IPS DF 6.9 (cell line): ENCODE results near the gene LSM14B.

Experiments
- DNase-seq: peaks from one replicate; pipeline ENCODE4 v3.0.0-alpha.2; 2013; ENCODE audit warnings: low read depth, low spot score
- H3K27ac ChIP-seq: one replicate; pipeline ENCODE4 v1.5.1; 2013; ENCODE audit warnings: low read length, control low read depth
- H3K27me3 ChIP-seq: 2 replicates; pipeline ENCODE4 v1.6.1; 2013; ENCODE audit warnings: mild to moderate bottlenecking, low read length; ENCODE audit not compliant: control insufficient read depth, insufficient read depth
- H3K36me3 ChIP-seq: 2 replicates; pipeline ENCODE4 v1.6.1; 2013; ENCODE audit warnings: low read length; ENCODE audit not compliant: control insufficient read depth, insufficient read depth
- H3K4me1 ChIP-seq: 2 replicates; pipeline ENCODE4 v1.6.1; 2013; ENCODE audit warnings: low read length; ENCODE audit not compliant: control insufficient read depth, insufficient read depth
- H3K4me3 ChIP-seq: 2 replicates; pipeline ENCODE4 v1.5.1; 2013; ENCODE audit warnings: mild to moderate bottlenecking, low read length
- H3K9me3 ChIP-seq: 2 replicates; pipeline ENCODE4 v1.6.1; 2013; ENCODE audit warnings: low read length, inconsistent platforms; ENCODE audit not compliant: control insufficient read depth, insufficient read depth
- WGBS: extraction: QIAGEN DNeasy Blood & Tissue Kit; methylation state at CpG from one replicate; pipeline ENCODE4 v1.1.7; 2013; ENCODE audit warnings: mixed read lengths, missing lambda C conversion rate; ENCODE audit not compliant: insufficient read length, insufficient coverage; 5-methylcytosine and 5-hydroxymethylcytosine counted together

The LSM14B gene

DNA sequence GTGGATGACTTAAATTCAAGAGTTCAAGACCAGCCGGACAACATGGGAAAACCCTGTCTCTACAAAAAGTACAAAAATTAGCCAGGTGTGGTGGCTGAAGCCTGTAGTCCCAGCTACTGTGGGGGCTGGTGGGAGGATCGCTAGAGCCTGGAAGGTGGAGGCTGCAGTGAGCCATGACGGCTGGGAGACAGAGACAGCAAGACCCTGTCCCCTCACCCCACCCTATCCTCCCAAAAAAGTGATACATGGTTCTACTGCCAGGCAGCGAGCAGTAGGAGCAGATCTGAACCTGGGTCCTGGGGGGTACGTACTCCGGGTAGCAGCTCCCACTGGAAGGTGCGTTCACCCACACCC, 18.7 kb downstream of the LSM14B start:
- Histone ChIP-seq H3K27ac (no peak overlapping the region), H3K36me3 (peaks cover 22% of the 10 kb centered on the region), H3K27me3 (no peaks in the 10 kb centered on the region), H3K4me3 (no peak overlapping the region), H3K9me3 (no peaks in the 10 kb centered on the region), H3K4me1 (no peaks in the 10 kb centered on the region)
- no peak for DNase-seq
- no CpG with 5 or more reads among the region's 7 CpGs for WGBS

DNA sequence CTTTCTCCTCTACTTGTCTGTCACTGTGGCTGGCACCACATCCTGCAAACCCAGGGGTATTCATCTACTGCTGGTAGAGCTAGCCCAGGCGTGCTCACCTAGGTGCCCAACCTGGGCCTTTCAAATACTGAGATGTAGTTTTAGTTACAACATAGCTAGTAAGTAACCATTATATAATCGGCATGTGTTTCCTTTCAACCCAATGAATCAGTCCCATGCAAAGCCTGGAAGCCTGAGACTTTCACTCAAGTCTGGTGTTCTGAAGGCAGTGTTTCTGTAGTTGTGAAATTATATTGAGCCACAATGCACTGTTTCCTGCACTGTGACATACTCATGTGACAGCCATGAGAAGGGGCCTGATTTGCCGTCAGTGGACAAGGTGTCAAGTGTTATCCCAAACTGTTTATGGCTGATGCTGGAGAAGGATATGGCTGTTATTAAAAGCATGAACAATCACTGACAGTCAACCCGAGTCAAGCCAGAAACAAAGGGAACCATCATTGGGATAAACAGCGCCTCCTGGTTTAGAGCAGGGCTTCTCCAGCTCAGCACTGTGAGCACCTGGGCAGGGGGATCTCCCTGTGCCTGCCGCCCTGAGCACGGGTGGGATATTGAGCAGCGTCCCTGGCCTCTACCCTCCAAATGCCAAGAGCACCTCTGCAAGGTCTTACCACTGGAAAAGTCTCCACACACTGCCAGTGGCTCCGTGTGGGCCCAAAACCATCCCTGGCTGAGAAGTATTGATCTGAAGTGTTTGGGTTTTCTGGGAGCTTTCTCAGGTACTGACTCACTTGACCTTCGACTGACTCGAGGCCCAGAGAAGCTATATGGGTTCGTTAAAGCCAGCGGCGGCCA, 19.3 kb downstream of the LSM14B start:
- no peak for DNase-seq
- no peaks in the 10 kb centered on the region for H3K9me3 ChIP-seq

DNA sequence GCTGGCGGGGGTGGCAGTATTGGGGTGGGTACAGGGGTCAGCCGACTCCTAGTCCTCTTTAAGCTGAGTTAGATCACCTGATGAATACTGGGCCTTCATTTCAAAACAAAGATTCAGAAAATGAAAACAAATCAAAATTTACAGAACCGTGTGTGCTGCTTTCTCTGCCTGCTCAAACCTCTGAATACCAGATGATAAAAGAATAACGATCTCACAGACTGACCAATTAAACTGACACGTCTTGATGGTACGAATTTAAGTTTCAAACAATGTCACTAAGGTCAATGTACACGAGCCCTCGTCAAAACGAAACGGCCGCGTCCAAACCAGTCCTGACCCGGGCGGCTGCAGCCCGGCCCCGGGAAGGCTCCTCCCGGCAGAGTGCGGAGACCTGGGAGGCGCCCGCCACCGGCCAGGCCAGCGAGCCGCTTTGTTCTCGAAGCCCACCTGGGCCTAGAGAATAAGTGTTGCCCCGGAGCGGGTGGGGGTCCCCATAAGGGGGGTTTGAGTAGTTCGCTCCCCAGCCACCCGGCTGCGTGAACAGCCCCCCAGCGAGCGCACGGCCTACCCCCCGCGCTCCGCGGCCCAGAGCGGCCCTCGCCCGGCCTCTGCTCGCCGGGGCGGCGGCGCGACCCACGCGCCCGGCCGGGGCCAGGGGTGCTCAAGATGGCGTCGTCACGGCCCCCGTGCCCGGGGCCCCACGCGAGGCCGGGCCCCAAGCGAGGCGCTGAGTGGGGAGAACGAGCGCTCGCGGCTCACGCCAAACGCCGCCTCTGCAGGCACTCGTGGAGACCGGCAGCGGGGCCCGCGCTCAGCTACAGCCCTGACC, 20.2 kb downstream of the LSM14B start:
- H3K27ac ChIP-seq = no peak overlapping the region
- H3K4me3 ChIP-seq = peak overlapping the region; percentile 96
- WGBS = no CpG with 5 or more reads among the region's 71 CpGs
- no peaks in the 10 kb centered on the region for H3K27me3 ChIP-seq
- 0 out of 2 replicates have a peak, but pooled peaks cover 1% of the 10 kb centered on the region for H3K4me1 ChIP-seq
- peaks cover 16% of the 10 kb centered on the region for H3K36me3 ChIP-seq
- DNase-seq = no peak
- H3K9me3 ChIP-seq = no peaks in the 10 kb centered on the region

More for the DNA sequence above, 19.3 kb downstream of the LSM14B start:
- Histone ChIP-seq H3K4me1 (0 out of 2 replicates have a peak, but pooled peaks cover 1% of the 10 kb centered on the region), H3K27ac (no peak overlapping the region), H3K36me3 (peaks cover 22% of the 10 kb centered on the region), H3K27me3 (no peaks in the 10 kb centered on the region), H3K4me3 (peak overlapping the region; percentile 96; the same call in 1 of the 2 replicates)
- WGBS = no CpG with 5 or more reads among the region's 14 CpGs

DNA sequence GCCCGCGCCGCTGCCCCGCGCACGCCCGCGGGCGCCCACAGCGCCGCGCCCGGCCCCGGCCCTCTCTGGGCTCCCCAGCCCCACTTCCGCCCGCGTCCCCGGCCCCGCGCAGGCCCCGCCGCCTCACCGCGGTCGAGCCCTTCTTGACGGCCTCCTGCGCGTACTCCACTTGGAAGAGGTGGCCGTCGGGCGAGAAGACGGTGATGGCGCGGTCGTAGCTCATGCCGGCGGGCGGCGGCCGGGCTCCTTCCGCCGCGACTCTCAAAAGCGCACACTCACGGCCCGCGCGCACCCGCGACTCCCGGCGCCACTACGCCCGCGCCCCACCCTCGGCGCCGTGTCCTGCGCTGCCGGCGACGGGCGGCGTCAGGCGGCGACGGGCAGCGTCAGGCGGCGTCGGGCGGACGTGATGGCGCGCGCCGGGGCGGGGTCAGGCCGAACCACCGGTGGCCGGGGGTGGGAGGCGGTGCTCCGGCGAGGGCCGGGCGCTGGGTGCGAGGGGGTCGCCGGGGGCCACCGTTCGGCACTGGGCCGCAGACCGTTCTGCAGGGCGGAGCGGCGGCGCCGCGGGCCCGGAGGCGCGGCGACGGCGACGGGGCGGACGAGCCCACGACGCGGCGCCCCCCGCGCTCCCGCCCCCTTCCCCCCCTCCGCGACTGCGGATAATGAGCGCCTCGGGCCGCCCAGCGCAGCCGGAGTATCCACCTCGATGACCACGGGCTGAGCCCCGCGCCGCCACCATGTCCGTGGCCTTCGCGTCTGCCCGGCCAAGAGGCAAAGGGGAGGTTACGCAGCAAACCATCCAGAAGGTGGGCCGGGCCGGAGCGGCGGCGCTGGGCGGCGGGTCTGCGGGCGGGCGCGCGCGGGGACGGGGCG, 21.0 kb downstream of the LSM14B start, which contains the start of the genes PSMA7 and SS18L1:
PSMA7 (minus strand) TSS at position 314 of the 876 bp plus-strand sequence; CDS start at position 223, 91 bp downstream.
SS18L1 (plus strand) TSS at position 689 of the 876 bp plus-strand sequence; CDS start at position 741, 52 bp downstream.
- H3K9me3 ChIP-seq = no peaks in the 10 kb centered on the region
- H3K4me1 ChIP-seq = 0 out of 2 replicates have a peak, but pooled peaks cover 1% of the 10 kb centered on the region
- no CpG with 5 or more reads among the region's 148 CpGs for WGBS
- DNase-seq = no peak
- H3K27me3 ChIP-seq = no peaks in the 10 kb centered on the region
- H3K27ac ChIP-seq = no peak within 1 kb of the TSS
- H3K4me3 ChIP-seq = peak within 1 kb of the TSS; percentile 96
- H3K36me3 ChIP-seq = peaks cover 7% of the 10 kb centered on the region

DNA sequence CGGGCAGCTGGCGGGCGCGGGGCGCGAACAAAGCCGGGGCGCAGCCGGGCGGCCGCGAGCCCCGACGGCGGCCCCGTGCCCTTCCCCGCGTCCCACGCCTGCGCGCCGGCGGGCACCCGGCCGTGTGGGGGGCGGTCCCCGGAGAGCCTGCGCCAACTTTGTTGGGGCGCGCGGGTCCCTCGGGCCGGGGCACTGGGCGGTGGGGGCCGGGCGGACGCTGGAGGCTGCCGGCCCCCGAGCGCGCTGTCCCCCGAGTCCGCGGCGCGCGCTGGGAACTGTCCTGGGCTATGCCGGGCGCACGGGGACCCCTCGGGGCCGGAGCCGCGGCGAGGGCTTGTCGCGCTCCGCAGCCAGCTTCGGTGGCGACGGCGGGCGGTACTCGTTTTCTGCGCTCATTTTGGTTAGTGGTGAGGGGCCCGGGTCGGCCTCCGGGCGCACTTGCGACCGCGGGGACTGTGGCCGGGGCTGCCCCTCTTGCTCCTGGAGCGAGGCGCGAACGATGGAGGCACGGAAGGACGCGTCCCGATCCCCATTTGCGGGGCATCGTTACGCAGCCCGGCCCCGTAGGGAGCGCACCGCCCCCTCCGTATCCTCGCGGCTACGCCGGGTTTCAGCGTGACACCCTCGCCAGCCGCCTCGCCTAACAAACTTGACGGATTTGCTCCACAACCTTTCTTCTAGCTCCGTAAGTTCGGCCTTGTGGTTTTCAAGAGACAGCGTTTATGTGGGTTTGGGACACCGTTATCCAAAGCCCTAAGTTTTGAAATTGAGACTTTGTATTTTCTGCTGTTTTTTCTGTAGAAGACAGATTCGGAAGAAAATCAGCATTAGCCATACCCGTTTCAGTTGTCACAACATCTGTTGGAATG, 21.9 kb downstream of the LSM14B start:
- Histone ChIP-seq H3K36me3 (peaks cover 7% of the 10 kb centered on the region), H3K4me1 (peaks cover 5% of the 10 kb centered on the region; the same call in 1 of the 2 replicates), H3K27me3 (no peaks in the 10 kb centered on the region), H3K4me3 (peak overlapping the region; percentile 96), H3K27ac (no peak overlapping the region), H3K9me3 (no peaks in the 10 kb centered on the region)
- no CpG with 5 or more reads among the region's 104 CpGs for WGBS
- DNase-seq = no peak

DNA sequence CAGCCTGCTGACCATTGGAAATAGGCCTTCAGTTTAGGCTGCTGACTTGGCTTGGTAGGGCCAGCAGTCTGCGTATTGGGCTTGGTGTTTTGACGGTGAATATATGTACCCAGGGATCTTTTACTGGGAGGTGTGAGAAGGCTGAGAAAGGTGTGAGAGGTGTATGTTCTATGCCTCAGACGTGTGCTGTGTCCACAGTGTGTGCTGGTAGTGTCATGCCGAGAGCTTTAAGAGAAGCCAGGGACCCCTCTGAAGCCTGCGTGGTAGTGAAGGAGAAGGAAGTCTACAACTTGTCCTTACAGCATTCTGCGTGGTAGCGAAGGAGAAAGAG, 23.4 kb downstream of the LSM14B start:
- Histone ChIP-seq H3K9me3 (no peaks in the 10 kb centered on the region), H3K27ac (no peak overlapping the region), H3K4me1 (peaks cover 7% of the 10 kb centered on the region), H3K27me3 (no peaks in the 10 kb centered on the region), H3K4me3 (no peak overlapping the region), H3K36me3 (no peaks in the 10 kb centered on the region)
- no CpG with 5 or more reads among the region's 7 CpGs for WGBS
- DNase-seq = no peak

DNA sequence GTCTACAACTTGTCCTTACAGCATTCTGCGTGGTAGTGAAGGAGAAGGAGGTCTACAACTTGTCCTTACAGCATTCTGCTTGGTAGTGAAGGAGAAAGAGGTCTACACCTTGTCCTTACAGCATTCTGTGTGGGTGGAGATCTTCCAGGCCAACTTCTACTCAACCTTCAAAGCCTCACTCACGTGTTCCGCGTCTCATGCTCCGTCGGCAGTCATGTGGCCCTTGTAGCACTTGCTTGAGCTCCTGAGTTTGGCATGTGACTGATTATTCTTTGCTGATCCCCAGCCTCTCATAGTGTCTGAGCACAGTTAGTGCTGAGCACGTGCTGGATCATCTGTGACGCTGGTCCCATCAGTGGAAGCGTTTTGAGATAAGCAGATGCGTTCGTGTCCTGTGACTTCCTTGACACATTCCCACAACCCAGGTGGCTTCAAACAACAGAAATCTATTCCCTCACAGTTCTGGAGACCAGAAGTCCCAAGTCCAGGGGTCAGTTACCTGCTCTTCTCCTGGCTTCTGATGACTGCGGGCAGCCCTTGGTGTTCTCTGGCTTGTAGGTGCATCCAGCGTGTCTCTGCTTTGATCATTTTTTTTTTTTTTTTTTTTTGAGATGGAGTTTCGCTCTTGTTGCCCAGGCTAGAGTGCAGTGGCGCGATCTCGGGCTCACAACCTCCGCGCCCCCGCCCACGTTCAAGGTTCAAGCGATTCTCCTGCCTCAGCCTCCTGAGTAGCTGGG, 23.9 kb downstream of the LSM14B start:
- Histone ChIP-seq H3K9me3 (no peaks in the 10 kb centered on the region), H3K4me1 (peaks cover 7% of the 10 kb centered on the region), H3K27ac (no peak overlapping the region), H3K4me3 (no peak overlapping the region), H3K36me3 (no peaks in the 10 kb centered on the region), H3K27me3 (no peaks in the 10 kb centered on the region)
- DNase-seq = no peak
- no CpG with 5 or more reads among the region's 22 CpGs for WGBS

DNA sequence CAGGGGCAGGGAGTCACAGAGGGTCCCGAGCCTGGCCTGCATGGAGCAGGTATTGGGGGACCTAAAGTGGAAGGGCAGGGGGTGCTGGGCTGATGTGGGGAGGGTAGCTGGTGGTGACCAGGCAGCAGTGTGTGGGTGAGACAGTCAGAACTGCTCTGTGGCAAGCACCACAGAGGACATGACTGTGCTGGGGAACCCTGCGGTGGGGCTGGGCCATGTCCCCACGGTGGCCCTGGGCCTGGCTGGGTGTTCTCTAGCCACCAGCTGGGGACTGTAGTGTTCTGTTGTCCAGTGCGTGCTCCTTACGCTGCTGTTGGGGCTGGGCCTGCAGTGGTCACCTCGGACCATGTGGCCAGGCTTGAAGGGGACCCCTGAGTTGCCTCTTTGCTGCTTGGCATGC, 24.9 kb downstream of the LSM14B start:
- Histone ChIP-seq H3K9me3 (no peaks in the 10 kb centered on the region), H3K27ac (no peak overlapping the region), H3K36me3 (no peaks in the 10 kb centered on the region), H3K4me3 (no peak overlapping the region), H3K27me3 (no peaks in the 10 kb centered on the region), H3K4me1 (peaks cover 7% of the 10 kb centered on the region)
- no peak for DNase-seq
- WGBS = no CpG with 5 or more reads among the region's 6 CpGs

DNA sequence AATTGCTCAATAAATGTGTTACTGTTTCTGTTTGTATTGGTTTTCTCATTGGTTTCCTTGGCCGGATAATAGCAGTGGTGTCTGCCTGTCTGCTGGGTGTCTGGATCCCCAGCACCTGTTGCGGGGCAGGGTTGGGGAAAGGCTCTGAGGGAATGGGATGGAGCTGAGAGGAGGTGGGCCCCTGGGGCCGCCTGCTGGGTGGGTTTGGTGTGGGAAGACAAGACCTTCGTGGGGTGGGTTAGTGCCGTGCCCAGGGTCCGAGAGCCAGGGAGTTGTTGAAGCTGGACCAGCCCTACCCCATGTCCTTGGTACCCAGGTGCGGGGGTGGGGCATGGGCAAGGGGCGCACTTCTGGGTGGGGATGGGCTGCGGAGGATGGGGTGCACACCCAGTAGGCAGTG, 25.3 kb downstream of the LSM14B start:
- no peak for DNase-seq
- Histone ChIP-seq H3K27me3 (no peaks in the 10 kb centered on the region), H3K4me3 (no peak overlapping the region), H3K4me1 (peaks cover 7% of the 10 kb centered on the region), H3K9me3 (no peaks in the 10 kb centered on the region), H3K36me3 (no peaks in the 10 kb centered on the region), H3K27ac (no peak overlapping the region)
- WGBS = no CpG with 5 or more reads among the region's 9 CpGs
